ENCODE results near the gene FAM13C. TPM values are rescaled to one million over a fixed set of nuclear protein-coding genes. Genes with fewer than 3 reads are reported as not detected.

Gene FAM13C
- total RNA-seq, 1 experiment from 2014 or later = 0.07 TPM

DNA sequence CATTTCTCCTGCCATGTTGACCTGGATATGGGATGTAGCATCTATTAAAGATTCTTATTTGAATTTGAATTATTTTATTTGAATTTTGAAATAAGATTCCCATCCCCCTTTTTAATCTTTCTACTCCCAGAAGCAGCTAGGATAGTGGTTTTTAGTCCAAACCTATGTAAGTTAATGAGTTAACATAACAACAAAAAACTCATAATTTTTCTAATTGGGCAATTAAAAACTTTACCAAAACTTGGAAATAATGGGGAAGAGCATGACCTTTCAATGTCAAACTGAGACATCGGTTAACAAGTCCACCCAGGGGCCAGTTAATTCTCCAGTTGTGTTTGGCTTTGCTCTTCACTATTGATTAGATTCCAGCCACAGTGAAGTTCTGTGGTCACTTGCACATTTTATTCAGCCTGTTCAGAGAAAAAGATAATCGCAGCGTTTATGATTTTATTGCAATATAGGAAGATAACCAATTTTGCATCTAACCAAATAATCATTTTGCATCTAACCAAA is 1.2 kb upstream of the FAM13C start:
- Histone ChIP-seq H3F3A (ENCODE audit: low read length, unreplicated experiment) (no peaks in the 10 kb centered on the region), H3K27me3 (ENCODE audit: low read length) (peaks cover 19% of the 10 kb centered on the region), H3K4me3 (ENCODE audit: low read length) (peak overlapping the region; percentile 66; the same call in 1 of the 2 replicates), H3K4me1 (ENCODE audit: insufficient read depth, low read length) (peaks cover 11% of the 10 kb centered on the region), H3K4me2 (ENCODE audit: low read length) (peak overlapping the region; percentile 89), H4K20me1 (ENCODE audit: low read length) (no peaks in the 10 kb centered on the region), H2AFZ (ENCODE audit: low read length) (peak overlapping the region; percentile 83; the same call in 1 of the 2 replicates), H3K79me2 (ENCODE audit: low read length) (no peaks in the 10 kb centered on the region), H3K9ac (ENCODE audit: low read length) (no peak overlapping the region), H3K36me3 (ENCODE audit: low read depth, low read length) (no peaks in the 10 kb centered on the region), H3K27ac (ENCODE audit: low read length) (no peak overlapping the region), H3K9me2 (replicated peaks; ENCODE audit: low read length) (no peaks in the 10 kb centered on the region), H3K9me3 (ENCODE audit: low read length) (no peaks in the 10 kb centered on the region)
- CTCF ChIA-PET = no interaction called here
- TF ChIP-seq, protein P1, sequence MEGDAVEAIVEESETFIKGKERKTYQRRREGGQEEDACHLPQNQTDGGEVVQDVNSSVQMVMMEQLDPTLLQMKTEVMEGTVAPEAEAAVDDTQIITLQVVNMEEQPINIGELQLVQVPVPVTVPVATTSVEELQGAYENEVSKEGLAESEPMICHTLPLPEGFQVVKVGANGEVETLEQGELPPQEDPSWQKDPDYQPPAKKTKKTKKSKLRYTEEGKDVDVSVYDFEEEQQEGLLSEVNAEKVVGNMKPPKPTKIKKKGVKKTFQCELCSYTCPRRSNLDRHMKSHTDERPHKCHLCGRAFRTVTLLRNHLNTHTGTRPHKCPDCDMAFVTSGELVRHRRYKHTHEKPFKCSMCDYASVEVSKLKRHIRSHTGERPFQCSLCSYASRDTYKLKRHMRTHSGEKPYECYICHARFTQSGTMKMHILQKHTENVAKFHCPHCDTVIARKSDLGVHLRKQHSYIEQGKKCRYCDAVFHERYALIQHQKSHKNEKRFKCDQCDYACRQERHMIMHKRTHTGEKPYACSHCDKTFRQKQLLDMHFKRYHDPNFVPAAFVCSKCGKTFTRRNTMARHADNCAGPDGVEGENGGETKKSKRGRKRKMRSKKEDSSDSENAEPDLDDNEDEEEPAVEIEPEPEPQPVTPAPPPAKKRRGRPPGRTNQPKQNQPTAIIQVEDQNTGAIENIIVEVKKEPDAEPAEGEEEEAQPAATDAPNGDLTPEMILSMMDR (conservative IDR thresholded peaks at IDR 0.05; ENCODE audit: low read depth, low read length) = no peak
- no peak for TF ChIP-seq EZH2phosphoT487 (IDR thresholded peaks at IDR 0.05; ENCODE audit: borderline replicate concordance, low read length)
- no peak for TF ChIP-seq EZH2 (IDR thresholded peaks at IDR 0.05; ENCODE audit: low read length, unreplicated experiment)
- intact Hi-C loops (cut with micrococcal nuclease) = loop anchor here (5.0 kb wide), 1 partner anchor 121 kb away; no protein-coding TSS in a partner anchor
- DNase-seq (no peak), ATAC-seq (no peak)
- POLR2A ChIA-PET (ENCODE audit: unreplicated experiment) = no interaction called here
- no TSS peak for BruUV-seq (replicated peaks)

DNA sequence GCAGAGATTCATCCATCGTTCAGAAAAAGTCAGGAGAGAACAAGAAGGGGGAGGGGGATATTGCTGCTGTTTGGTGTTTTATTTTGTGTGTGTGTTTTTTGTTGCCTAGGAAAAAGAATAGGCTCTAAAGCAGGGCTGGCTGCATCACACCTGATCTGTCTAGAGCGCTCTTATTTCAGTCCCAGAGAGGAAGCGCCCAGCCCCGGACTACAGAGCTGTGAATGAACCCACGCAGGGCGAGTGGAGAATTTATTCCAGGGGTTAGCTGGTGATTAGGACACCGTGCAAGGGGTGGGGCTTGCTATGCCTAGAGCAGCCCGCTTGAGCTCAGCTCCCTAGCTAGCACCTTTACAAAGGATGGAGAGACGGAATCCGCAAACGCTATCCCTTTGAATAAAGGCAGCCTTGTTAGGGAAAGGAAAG is 621 bp upstream of the FAM13C start:
- peak; percentile 58 for DNase-seq
- BruUV-seq (replicated peaks) = no TSS peak
- no peak overlapping the region for H3K27ac ChIP-seq (ENCODE audit: low read length)
- no peaks in the 10 kb centered on the region for H3K9me2 ChIP-seq (replicated peaks; ENCODE audit: low read length)
- peaks cover 11% of the 10 kb centered on the region for H3K4me1 ChIP-seq (ENCODE audit: insufficient read depth, low read length)
- H3K27me3 ChIP-seq (ENCODE audit: low read length) = peaks cover 19% of the 10 kb centered on the region
- H3K79me2 ChIP-seq (ENCODE audit: low read length) = no peaks in the 10 kb centered on the region
- peak overlapping the region; percentile 66 for H3K4me3 ChIP-seq (ENCODE audit: low read length)
- intact Hi-C loops (cut with micrococcal nuclease) = loop anchor here (5.0 kb wide), 1 partner anchor 121 kb away; no protein-coding TSS in a partner anchor
- no peaks in the 10 kb centered on the region for H3K9me3 ChIP-seq (ENCODE audit: low read length)
- H2AFZ ChIP-seq (ENCODE audit: low read length) = peak overlapping the region; percentile 83
- TF ChIP-seq, protein P1 (conservative IDR thresholded peaks at IDR 0.05; ENCODE audit: low read depth, low read length) = no peak
- TF ChIP-seq EZH2phosphoT487 (IDR thresholded peaks at IDR 0.05; ENCODE audit: borderline replicate concordance, low read length) (no peak), EZH2 (IDR thresholded peaks at IDR 0.05; ENCODE audit: low read length, unreplicated experiment) (no peak)
- H3K4me2 ChIP-seq (ENCODE audit: low read length) = peak overlapping the region; percentile 89
- no peak overlapping the region for H3K9ac ChIP-seq (ENCODE audit: low read length)
- POLR2A ChIA-PET (ENCODE audit: unreplicated experiment) = interaction anchor here (0.5 kb wide), 1 partner anchor 42 kb away, joined by 5 read pairs; no protein-coding TSS in a partner anchor
- no peaks in the 10 kb centered on the region for H3F3A ChIP-seq (ENCODE audit: low read length, unreplicated experiment)
- H4K20me1 ChIP-seq (ENCODE audit: low read length) = no peaks in the 10 kb centered on the region
- no peaks in the 10 kb centered on the region for H3K36me3 ChIP-seq (ENCODE audit: low read depth, low read length)
- CTCF ChIA-PET = no interaction called here
- ATAC-seq = peak; percentile 58

DNA sequence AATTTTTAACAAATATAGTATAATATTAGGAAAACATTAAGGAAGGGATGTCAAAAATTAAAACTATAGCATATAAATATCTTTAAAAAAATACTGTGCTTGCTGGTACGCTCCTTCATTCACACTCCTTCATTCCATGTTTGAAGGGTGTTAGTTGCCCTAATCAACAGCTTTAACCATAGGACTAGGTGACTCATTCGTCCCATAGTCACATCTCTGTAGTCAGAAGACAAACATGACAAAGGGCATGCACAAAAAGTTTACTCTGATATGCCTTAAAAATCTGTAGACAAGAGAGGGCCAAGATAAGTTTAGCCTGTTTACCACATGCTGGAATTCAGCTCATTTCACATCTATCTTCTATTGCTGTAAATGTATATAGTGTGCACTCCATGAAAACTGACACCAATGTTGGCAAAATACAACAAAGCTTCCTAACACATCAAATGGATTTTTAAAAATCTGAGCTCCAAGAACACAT is 646 bp downstream of the FAM13C start:
- ChIA-PET CTCF (interaction anchor here (0.7 kb wide), 1 partner anchor 261 kb away, joined by 3 read pairs; no protein-coding TSS in a partner anchor), POLR2A (ENCODE audit: unreplicated experiment) (interaction anchor here (0.6 kb wide), 1 partner anchor 10 kb away, joined by 3 read pairs; no protein-coding TSS in a partner anchor)
- Histone ChIP-seq H3K9ac (ENCODE audit: low read length) (no peak overlapping the region), H3K27ac (ENCODE audit: low read length) (no peak overlapping the region), H3K9me2 (replicated peaks; ENCODE audit: low read length) (no peaks in the 10 kb centered on the region), H3K79me2 (ENCODE audit: low read length) (no peaks in the 10 kb centered on the region), H3K9me3 (ENCODE audit: low read length) (no peaks in the 10 kb centered on the region), H3K4me1 (ENCODE audit: insufficient read depth, low read length) (peaks cover 11% of the 10 kb centered on the region), H3K4me2 (ENCODE audit: low read length) (peak overlapping the region; percentile 89), H3K36me3 (ENCODE audit: low read depth, low read length) (no peaks in the 10 kb centered on the region), H2AFZ (ENCODE audit: low read length) (peak overlapping the region; percentile 83), H3K27me3 (ENCODE audit: low read length) (peaks cover 28% of the 10 kb centered on the region), H3K4me3 (ENCODE audit: low read length) (peak overlapping the region; percentile 66), H4K20me1 (ENCODE audit: low read length) (no peaks in the 10 kb centered on the region), H3F3A (ENCODE audit: low read length, unreplicated experiment) (no peaks in the 10 kb centered on the region)
- intact Hi-C loops (cut with micrococcal nuclease) = loop anchor here (5.0 kb wide), 1 partner anchor 119 kb away; no protein-coding TSS in a partner anchor
- TF ChIP-seq EZH2phosphoT487 (IDR thresholded peaks at IDR 0.05; ENCODE audit: borderline replicate concordance, low read length) = no peak
- BruUV-seq (replicated peaks) = no TSS peak
- ATAC-seq (peak; percentile 24), DNase-seq (peak; percentile 29)

Measured in PC-3 (cell line).